ENCODE results near the gene ATM. TPM values are rescaled to one million over a fixed set of nuclear protein-coding genes. Genes with fewer than 3 reads are reported as not detected.

The ATM gene
- total RNA-seq, 4 donors from 2014 or later, result 107 to 120 (median 109) TPM

DNA sequence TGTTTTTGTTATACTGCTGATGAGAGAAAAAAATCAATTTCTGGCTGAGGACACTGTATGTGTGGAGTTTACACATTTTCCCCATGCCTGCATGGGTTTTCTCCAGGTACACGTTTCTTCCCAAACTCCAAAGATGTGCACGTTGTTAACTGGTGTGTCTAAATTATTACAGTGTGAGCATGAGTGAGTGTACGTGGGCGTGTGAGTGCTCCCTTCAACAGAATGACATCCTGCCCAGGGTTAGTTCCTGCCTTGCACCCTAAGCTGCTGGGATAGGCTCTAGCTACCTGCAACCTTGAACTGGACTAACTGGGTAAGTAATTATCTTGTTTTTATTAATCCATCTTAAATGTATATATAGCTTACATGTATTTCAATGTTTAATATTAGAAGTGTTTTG lies 5.9 kb upstream of the ATM start:
- no peak for DNase-seq (ENCODE audit: low spot score in 2 of 2)
- 68 to 72% methylated on average over 4 of the region's 4 CpGs for WGBS, 2 donors
- H3K27ac ChIP-seq, result no peak overlapping the region
- no peak overlapping the region for H3K4me3 ChIP-seq
- peaks cover 0 to 35% (median 5%) of the 10 kb centered on the region in 4 donors for H3K4me1 ChIP-seq
- no peaks in the 10 kb centered on the region for H3K27me3 ChIP-seq
- H3K36me3 ChIP-seq, result peaks cover 0 to 22% (median 0%) of the 10 kb centered on the region in 3 donors
- no peak for TF ChIP-seq POLR2A (IDR thresholded peaks at IDR 0.05)
- TF ChIP-seq, protein P1, sequence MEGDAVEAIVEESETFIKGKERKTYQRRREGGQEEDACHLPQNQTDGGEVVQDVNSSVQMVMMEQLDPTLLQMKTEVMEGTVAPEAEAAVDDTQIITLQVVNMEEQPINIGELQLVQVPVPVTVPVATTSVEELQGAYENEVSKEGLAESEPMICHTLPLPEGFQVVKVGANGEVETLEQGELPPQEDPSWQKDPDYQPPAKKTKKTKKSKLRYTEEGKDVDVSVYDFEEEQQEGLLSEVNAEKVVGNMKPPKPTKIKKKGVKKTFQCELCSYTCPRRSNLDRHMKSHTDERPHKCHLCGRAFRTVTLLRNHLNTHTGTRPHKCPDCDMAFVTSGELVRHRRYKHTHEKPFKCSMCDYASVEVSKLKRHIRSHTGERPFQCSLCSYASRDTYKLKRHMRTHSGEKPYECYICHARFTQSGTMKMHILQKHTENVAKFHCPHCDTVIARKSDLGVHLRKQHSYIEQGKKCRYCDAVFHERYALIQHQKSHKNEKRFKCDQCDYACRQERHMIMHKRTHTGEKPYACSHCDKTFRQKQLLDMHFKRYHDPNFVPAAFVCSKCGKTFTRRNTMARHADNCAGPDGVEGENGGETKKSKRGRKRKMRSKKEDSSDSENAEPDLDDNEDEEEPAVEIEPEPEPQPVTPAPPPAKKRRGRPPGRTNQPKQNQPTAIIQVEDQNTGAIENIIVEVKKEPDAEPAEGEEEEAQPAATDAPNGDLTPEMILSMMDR (IDR thresholded peaks at IDR 0.05), result no peak
- TF ChIP-seq EP300 (IDR thresholded peaks at IDR 0.05), result no peak
- no peaks in the 10 kb centered on the region for H3K9me3 ChIP-seq

DNA sequence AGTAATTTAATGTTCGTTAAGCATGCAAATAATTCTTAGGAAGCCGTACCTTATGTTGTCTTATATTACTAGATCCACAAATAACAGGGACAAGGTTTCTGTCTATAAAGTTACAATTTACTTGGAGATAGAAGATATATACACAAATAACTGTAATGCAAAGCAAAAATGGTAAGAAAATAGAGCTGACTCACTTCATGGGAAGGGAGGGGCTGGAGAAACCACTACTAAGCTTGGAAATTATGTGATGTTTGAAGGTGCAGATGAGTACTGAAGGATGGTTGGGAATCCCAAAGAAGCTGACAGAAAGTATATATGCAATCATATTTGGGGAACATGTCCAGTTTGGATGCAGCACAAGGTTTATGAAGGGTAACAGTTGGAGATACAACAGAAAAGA lies 4.4 kb upstream of the ATM start:
- Histone ChIP-seq H3K9me3 (no peaks in the 10 kb centered on the region), H3K4me3 (no peak overlapping the region), H3K27ac (no peak overlapping the region), H3K4me1 (peaks cover 0 to 35% (median 5%) of the 10 kb centered on the region in 4 donors), H3K36me3 (peaks cover 0 to 9% (median 0%) of the 10 kb centered on the region in 3 donors), H3K27me3 (no peaks in the 10 kb centered on the region)
- TF ChIP-seq EP300 (IDR thresholded peaks at IDR 0.05) (no peak), POLR2A (IDR thresholded peaks at IDR 0.05) (no peak)
- TF ChIP-seq, protein P1 (IDR thresholded peaks at IDR 0.05), result no peak
- WGBS, 2 donors, result 48 to 75% methylated on average over 2 of the region's 2 CpGs
- no peak for DNase-seq (ENCODE audit: low spot score in 2 of 2)

DNA sequence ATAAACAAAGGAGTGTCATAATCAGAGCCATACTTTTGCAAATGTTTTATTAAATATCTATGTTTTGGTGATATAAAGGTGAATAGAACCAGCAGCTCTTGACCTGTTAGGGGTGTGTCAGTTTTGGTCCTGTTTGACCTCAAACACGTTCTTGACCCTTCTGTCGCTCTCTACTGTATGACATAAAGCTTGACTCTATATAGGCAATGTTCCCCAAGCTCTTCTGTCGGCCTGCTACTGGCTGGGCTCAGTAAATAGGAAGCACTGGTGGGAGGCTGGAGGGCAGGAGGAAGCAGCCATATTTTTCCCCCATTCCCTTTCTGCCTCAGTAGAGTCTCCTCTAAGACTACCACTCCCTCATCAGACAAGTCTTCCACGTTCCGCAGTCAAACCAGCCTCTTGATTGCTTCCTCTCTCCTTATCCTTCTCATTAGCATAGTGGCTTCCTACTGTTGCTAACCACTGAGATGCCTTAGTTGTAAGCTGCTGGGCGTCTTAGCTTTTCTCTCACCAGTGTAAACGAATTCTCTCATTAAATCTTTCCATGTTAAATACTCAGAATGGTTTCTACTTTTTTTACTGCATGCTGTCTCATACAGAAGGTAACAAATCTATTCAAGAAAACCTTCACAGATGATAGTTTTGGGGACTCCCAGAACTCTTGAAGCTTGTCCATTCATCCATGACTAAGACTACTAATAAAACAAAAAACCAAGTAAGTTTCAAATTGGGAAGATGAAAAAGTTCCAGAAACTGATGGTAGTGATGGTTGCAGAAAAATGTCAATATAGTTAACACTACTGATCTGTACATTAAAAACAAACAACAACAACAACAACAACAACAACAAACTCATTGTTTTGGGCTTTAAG lies 3.7 kb upstream of the ATM start:
- peaks cover 0 to 2% (median 0%) of the 10 kb centered on the region in 3 donors for H3K36me3 ChIP-seq
- TF ChIP-seq EP300 (IDR thresholded peaks at IDR 0.05) (no peak), POLR2A (IDR thresholded peaks at IDR 0.05) (no peak)
- TF ChIP-seq, protein P1 (IDR thresholded peaks at IDR 0.05), result no peak
- DNase-seq (ENCODE audit: low spot score in 2 of 2), result no peak
- H3K27ac ChIP-seq, result no peak overlapping the region
- H3K27me3 ChIP-seq, result no peaks in the 10 kb centered on the region
- WGBS, 2 donors, result 69 to 71% methylated on average over 7 of the region's 7 CpGs
- H3K9me3 ChIP-seq, result no peaks in the 10 kb centered on the region
- no peak overlapping the region for H3K4me3 ChIP-seq
- H3K4me1 ChIP-seq, result peaks cover 3 to 41% (median 6%) of the 10 kb centered on the region in 4 donors

DNA sequence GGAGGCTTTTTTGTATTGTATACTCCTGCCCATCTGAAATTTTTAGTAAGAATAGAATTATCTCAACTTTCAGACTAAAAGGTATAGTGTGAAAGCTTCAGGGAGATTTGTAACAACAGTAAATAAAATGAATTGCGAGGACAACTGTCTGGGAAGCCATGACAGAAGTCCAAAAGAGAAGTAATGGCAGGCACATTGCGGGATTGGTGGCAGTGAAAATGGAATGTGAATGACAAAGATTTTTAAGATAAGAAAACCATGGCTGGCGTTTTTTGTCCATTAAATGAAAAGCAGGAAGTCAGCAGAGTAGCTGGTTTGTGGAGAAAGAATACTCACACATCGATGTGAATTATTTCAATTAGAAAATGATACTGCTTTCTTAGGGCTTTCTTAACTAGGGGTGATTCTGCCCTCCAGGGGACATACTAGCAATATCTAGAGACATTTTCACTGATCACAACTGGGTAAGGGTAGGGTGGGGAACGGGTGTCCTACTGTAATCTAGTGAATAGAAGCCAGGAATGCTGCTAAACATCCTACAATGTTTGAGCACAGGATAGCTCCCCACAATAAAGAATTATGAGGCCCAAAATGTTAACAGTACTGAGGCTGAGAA lies 2.0 kb upstream of the ATM start:
- Histone ChIP-seq H3K9me3 (no peaks in the 10 kb centered on the region), H3K27ac (peak overlapping the region in 3 of 4 donors; percentile 88 to 98 (median 95)), H3K4me3 (peak overlapping the region in 3 of 4 donors; percentile 59 to 80 (median 66)), H3K27me3 (no peaks in the 10 kb centered on the region), H3K36me3 (no peaks in the 10 kb centered on the region), H3K4me1 (peaks cover 3 to 57% (median 8%) of the 10 kb centered on the region in 4 donors)
- no peak for DNase-seq (ENCODE audit: low spot score in 2 of 2)
- TF ChIP-seq EP300 (IDR thresholded peaks at IDR 0.05) (no peak), POLR2A (IDR thresholded peaks at IDR 0.05) (no peak)
- TF ChIP-seq, protein P1 (IDR thresholded peaks at IDR 0.05), result no peak
- 43 to 48% methylated on average over 5 of the region's 5 CpGs for WGBS, 2 donors

DNA sequence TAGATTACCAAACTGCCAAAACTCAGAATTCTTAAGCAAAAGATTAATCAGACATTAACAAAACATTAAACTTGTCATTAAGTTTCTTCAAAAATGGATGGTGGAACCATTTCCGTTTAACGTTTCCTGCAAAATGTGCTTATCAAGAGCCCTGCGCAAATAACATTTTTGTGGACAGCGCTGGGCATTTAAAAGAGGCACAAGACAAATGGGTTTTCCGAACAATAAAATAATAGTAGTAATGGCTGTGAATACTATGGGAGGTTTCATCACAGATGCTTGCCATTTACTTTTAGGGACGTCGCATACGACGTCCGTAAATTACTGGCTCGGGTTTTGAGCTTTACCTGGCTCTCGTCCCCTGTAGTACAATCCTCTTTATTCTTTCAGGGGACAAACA lies 1.5 kb upstream of the ATM start:
- Histone ChIP-seq H3K9me3 (no peaks in the 10 kb centered on the region), H3K4me3 (peak overlapping the region; percentile 59 to 80 (median 68)), H3K27ac (peak overlapping the region in 3 of 4 donors; percentile 88 to 98 (median 95)), H3K27me3 (no peaks in the 10 kb centered on the region), H3K4me1 (peaks cover 3 to 63% (median 8%) of the 10 kb centered on the region in 4 donors), H3K36me3 (no peaks in the 10 kb centered on the region)
- TF ChIP-seq, protein P1 (IDR thresholded peaks at IDR 0.05), result no peak
- TF ChIP-seq POLR2A (IDR thresholded peaks at IDR 0.05) (no peak), EP300 (IDR thresholded peaks at IDR 0.05) (no peak)
- 2 to 3% methylated on average over 12 of the region's 12 CpGs for WGBS, 2 donors
- no peak for DNase-seq (ENCODE audit: low spot score in 2 of 2)
